ENCODE data around the gene FGF4. TPM values are rescaled to one million over a fixed set of nuclear protein-coding genes. Genes with fewer than 3 reads are reported as not detected.

The FGF4 gene
- total and polyA plus RNA-seq, 10 of the 15 experiments (the other 5 are each of a cell fraction or from before 2014, with no cell fraction given), result not detected

DNA sequence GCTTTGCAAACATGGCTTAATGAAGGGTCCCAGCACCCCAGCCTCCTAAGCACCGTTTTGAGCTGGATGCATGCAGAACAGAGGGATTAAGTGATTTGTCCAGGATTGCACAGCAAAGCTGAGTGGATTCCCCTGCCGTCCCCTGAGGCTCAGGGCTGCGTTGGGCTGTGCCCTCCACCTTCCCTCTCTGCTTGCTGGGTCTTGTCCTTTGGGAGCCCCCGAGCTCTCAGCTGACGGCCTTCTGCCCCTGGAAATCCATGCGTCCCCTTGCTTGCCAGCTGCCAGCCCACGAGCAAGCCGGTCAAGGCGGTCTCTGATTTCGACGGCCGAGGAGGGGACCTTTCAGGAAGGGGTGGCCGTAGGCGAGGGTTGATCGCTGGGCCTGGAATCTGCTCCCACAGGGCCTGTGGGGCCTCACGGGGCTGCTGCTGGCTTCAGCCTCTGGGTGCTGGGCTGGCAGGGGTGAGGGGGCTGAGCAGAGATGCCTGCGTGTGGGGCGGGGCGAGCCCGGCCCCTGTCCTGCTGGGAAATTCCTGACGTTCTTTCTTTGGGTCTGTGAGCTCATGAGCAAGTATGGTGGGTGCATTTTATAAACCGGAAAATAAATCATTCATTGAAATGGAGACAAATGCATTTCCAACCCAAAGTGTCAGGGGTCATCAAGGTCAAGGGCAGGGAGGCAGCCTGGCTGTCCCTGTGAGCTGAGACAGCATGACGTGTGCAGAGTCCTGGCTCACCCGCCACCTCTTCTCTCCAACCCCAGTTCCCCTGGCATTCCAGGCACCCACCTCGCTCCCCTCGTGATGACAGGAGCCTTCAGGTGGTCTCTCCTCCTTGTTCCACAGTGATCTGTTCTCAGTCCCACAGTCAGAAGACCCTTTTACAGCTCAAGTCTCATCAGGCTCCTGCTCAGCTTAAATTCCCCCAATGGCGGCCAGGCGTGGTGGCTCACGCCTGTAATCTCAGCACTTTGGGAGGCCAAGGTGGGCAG is 28.1 kb downstream of the FGF4 start:
- BruUV-seq (replicated peaks), result no TSS peak
- Histone ChIP-seq H3K79me2 (ENCODE audit: control insufficient read depth, insufficient read depth, low read length) (no peaks in the 10 kb centered on the region), H3K36me3 (ENCODE audit: control insufficient read depth in 2 of 2, insufficient read depth in 2 of 2, low read length in 1 of 2) (no peaks in the 10 kb centered on the region), H3K4me3 (no peak overlapping the region), H3K9ac (ENCODE audit: control insufficient read depth, insufficient read depth, low read length) (no peak overlapping the region), H3K4me1 (ENCODE audit: control insufficient read depth, insufficient read depth, low read length) (no peaks in the 10 kb centered on the region), H3K27ac (ENCODE audit: control insufficient read depth, insufficient read depth) (no peak overlapping the region), H2AFZ (ENCODE audit: control insufficient read depth, low read depth, low read length) (no peak overlapping the region), H3K27me3 (replicated peaks in 1 of 2; ENCODE audit: control insufficient read depth in 2 of 2, insufficient read depth in 2 of 2, low read length in 1 of 2) (peaks cover 0 to 1% of the 10 kb centered on the region in 2 experiments; a peak in 2 of 4 replicates), H3K9me3 (replicated peaks; ENCODE audit: control insufficient read depth, insufficient read depth, low read length) (no peaks in the 10 kb centered on the region), H4K20me1 (ENCODE audit: control insufficient read depth, insufficient read depth) (no peaks in the 10 kb centered on the region), H3K4me2 (ENCODE audit: control insufficient read depth, insufficient read depth) (no peak overlapping the region)
- no peak for TF ChIP-seq STAT3 (IDR thresholded peaks at IDR 0.05; ENCODE audit: low read depth, low read length)
- WGBS (ENCODE audit: insufficient coverage, insufficient replicate concordance, low lambda C conversion rate, missing lambda C conversion rate), result 49% methylated on average over 27 of the region's 29 CpGs
- DNase-seq (ENCODE audit: low read depth, low spot score), result no peak
- ATAC-seq, result no peak
- in situ Hi-C loops (cut with MboI), result no loop called here
- intact Hi-C loops (cut with micrococcal nuclease; ENCODE audit: unreplicated experiment), result no loop called here
- no peak for FAIRE-seq
- ChIA-PET POLR2A (no interaction called here), SMC1A (ENCODE audit: uncharacterized antibody, unreplicated experiment) (no interaction called here), CTCF (no interaction called here), RAD21 (ENCODE audit: unreplicated experiment) (interaction anchor here (0.7 kb wide), 1 partner anchor 11 kb away, joined by 3 read pairs; no protein-coding TSS in a partner anchor)

DNA sequence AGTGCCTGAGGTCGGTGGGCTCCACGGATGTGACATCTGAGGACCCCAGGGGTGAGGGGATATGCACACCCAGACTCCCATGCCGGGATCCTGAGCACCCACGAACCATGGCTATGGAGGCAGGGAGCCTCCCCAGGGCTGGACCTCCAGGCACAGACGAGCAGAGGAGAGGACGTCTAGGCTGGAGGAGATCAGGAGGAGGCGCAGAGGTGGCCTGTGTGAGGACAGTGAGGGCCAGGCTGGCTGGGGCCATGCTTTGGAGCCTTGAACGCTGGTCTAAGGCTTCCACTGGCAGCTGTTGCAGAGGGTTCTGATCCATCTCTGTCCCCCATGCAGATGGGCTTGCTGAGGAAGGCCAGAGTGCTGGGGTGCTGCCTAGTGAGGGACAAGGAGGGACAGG is 29.0 kb downstream of the FGF4 start:
- Histone ChIP-seq H3K27me3 (replicated peaks in 1 of 2; ENCODE audit: control insufficient read depth in 2 of 2, insufficient read depth in 2 of 2, low read length in 1 of 2) (peaks cover 0 to 2% of the 10 kb centered on the region in 2 experiments; a peak in 3 of 4 replicates), H4K20me1 (ENCODE audit: control insufficient read depth, insufficient read depth) (no peaks in the 10 kb centered on the region), H3K9me3 (replicated peaks; ENCODE audit: control insufficient read depth, insufficient read depth, low read length) (no peaks in the 10 kb centered on the region), H3K4me2 (ENCODE audit: control insufficient read depth, insufficient read depth) (no peak overlapping the region), H3K9ac (ENCODE audit: control insufficient read depth, insufficient read depth, low read length) (no peak overlapping the region), H3K79me2 (ENCODE audit: control insufficient read depth, insufficient read depth, low read length) (no peaks in the 10 kb centered on the region), H2AFZ (ENCODE audit: control insufficient read depth, low read depth, low read length) (no peak overlapping the region), H3K36me3 (ENCODE audit: control insufficient read depth in 2 of 2, insufficient read depth in 2 of 2, low read length in 1 of 2) (no peaks in the 10 kb centered on the region), H3K27ac (ENCODE audit: control insufficient read depth, insufficient read depth) (no peak overlapping the region), H3K4me3 (no peak overlapping the region), H3K4me1 (ENCODE audit: control insufficient read depth, insufficient read depth, low read length) (no peaks in the 10 kb centered on the region)
- DNase-seq (ENCODE audit: low read depth, low spot score) (no peak), ATAC-seq (no peak), FAIRE-seq (no peak)
- in situ Hi-C loops (cut with MboI), result no loop called here
- ChIA-PET POLR2A (no interaction called here), RAD21 (ENCODE audit: unreplicated experiment) (no interaction called here), CTCF (no interaction called here), SMC1A (ENCODE audit: uncharacterized antibody, unreplicated experiment) (no interaction called here)
- WGBS (ENCODE audit: insufficient coverage, insufficient replicate concordance, low lambda C conversion rate, missing lambda C conversion rate), result 12% methylated on average over 8 of the region's 8 CpGs
- no TSS peak for BruUV-seq (replicated peaks)
- intact Hi-C loops (cut with micrococcal nuclease; ENCODE audit: unreplicated experiment), result no loop called here
- TF ChIP-seq JUND (IDR thresholded peaks at IDR 0.05; ENCODE audit: low read depth, low read length), result no peak
- TF ChIP-seq IKZF1 (conservative IDR thresholded peaks at IDR 0.05), result no peak
- TF ChIP-seq, protein P1, sequence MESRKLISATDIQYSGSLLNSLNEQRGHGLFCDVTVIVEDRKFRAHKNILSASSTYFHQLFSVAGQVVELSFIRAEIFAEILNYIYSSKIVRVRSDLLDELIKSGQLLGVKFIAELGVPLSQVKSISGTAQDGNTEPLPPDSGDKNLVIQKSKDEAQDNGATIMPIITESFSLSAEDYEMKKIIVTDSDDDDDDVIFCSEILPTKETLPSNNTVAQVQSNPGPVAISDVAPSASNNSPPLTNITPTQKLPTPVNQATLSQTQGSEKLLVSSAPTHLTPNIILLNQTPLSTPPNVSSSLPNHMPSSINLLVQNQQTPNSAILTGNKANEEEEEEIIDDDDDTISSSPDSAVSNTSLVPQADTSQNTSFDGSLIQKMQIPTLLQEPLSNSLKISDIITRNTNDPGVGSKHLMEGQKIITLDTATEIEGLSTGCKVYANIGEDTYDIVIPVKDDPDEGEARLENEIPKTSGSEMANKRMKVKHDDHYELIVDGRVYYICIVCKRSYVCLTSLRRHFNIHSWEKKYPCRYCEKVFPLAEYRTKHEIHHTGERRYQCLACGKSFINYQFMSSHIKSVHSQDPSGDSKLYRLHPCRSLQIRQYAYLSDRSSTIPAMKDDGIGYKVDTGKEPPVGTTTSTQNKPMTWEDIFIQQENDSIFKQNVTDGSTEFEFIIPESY (IDR thresholded peaks at IDR 0.05), result no peak
- TF ChIP-seq, protein P2, sequence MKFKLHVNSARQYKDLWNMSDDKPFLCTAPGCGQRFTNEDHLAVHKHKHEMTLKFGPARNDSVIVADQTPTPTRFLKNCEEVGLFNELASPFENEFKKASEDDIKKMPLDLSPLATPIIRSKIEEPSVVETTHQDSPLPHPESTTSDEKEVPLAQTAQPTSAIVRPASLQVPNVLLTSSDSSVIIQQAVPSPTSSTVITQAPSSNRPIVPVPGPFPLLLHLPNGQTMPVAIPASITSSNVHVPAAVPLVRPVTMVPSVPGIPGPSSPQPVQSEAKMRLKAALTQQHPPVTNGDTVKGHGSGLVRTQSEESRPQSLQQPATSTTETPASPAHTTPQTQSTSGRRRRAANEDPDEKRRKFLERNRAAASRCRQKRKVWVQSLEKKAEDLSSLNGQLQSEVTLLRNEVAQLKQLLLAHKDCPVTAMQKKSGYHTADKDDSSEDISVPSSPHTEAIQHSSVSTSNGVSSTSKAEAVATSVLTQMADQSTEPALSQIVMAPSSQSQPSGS (IDR thresholded peaks at IDR 0.05; ENCODE audit: low read length), result no peak
- TF ChIP-seq RFX5 (IDR thresholded peaks at IDR 0.05; ENCODE audit: low read depth, low read length), result no peak
- TF ChIP-seq CEBPB (IDR thresholded peaks at IDR 0.05; ENCODE audit: borderline replicate concordance in 1 of 2, low read depth in 2 of 2, low read length in 2 of 2), result no peak
- no peak for TF ChIP-seq ZNF217 (IDR thresholded peaks at IDR 0.05)
- TF ChIP-seq MEF2B (IDR thresholded peaks at IDR 0.05; ENCODE audit: partially characterized antibody, poor library complexity, severe bottlenecking), result no peak

Measured in GM12878 (cell line).